Testis (tissue), 3 donors: ENCODE measurements around the gene GPR180. TPM values are rescaled to one million over a fixed set of nuclear protein-coding genes. Genes with fewer than 3 reads are reported as not detected.

Source experiments
- DNase-seq: peaks from one replicate; pipeline ENCODE4 v3.0.0-alpha.2; 2019
- H3K27ac ChIP-seq, 2 donors: fragments of 200-600 bp; sonication (generic); one replicate each; pipeline ENCODE4 v1.5.1; 2019
- H3K27me3 ChIP-seq: fragments of 200-600 bp; sonication (generic); one replicate; pipeline ENCODE4 v1.5.1; 2019
- H3K36me3 ChIP-seq: fragments of 200-600 bp; sonication (generic); one replicate; pipeline ENCODE4 v1.5.1; 2017; ENCODE audit warnings: low read depth; ENCODE audit errors: missing control alignments
- H3K4me1 ChIP-seq: fragments of 200-600 bp; sonication (generic); one replicate; pipeline ENCODE4 v1.5.1; 2019
- H3K4me3 ChIP-seq, 2 donors: fragments of 200-600 bp; sonication (generic); one replicate each; pipeline ENCODE4 v1.5.1; 2017 to 2019
- H3K9me3 ChIP-seq: fragments of 200-600 bp; sonication (generic); one replicate; pipeline ENCODE4 v1.5.1; 2017
- CTCF ChIP-seq, 3 experiments: fragments of 450-650 bp in 2 of 3; fragments of 200-600 bp in 1 of 3; sonication (generic) in 1 of 3; IDR thresholded peaks; one replicate each; pipeline ENCODE4 v1.5.1; 2016 to 2019; ENCODE audit warnings: antibody characterized with exemption in 3 of 3, mild to moderate bottlenecking in 2 of 3, moderate library complexity in 1 of 3
- POLR2A ChIP-seq: fragments of 450-650 bp; IDR thresholded peaks from one replicate; pipeline ENCODE4 v1.6.1; 2017; ENCODE audit warnings: antibody characterized with exemption, mild to moderate bottlenecking, moderate library complexity
- WGBS, 2 donors: methylation state at CpG; one replicate each; pipeline ENCODE4 v1.1.5; 2018; 5-methylcytosine and 5-hydroxymethylcytosine counted together
- intact Hi-C: fragments of 100-400 bp; cut with DNase I; formaldehyde crosslinking; loops from one replicate; pipeline ENCODE4 v1.15.1; 2023; ENCODE audit warnings: low total_unique reads
- polyA plus RNA-seq: library from polyadenylated mRNA; stranded (reverse); fragments of 350-450 nt; fragmentation: Illumina TruSeq; extraction: RNeasy Lipid Tissue Mini Kit (QIAGEN cat#74804); gene quantifications from one replicate; pipeline ENCODE4 v1.2.3, GENCODE V29; 2014; ENCODE audit warnings: low read depth, low replicate concordance; ENCODE audit not compliant: insufficient read depth
- total RNA-seq, 2 donors: library from RNA; depleted of rRNA; stranded (reverse); fragments of >200 nt; gene quantifications; one replicate each; pipeline ENCODE4 v1.2.3, GENCODE V29; 2016

GPR180 gene
- total and polyA plus RNA-seq, 3 donors from 2014 or later = 2.0 to 3.3 (median 2.7) TPM

- Histone ChIP-seq H3K4me1 (no peaks in the 10 kb centered on the region), H3K9me3 (no peaks in the 10 kb centered on the region), H3K36me3 (no peaks in the 10 kb centered on the region), H3K4me3 (no peak overlapping the region), H3K27me3 (no peaks in the 10 kb centered on the region), H3K27ac (no peak overlapping the region)
- DNase-seq = no peak
- WGBS, 2 donors = 55 to 79% methylated on average over 4 of the region's 4 CpGs
- intact Hi-C loops = no loop called here
- TF ChIP-seq POLR2A (no peak), CTCF (IDR thresholded peaks at IDR 0.05) (no peak)
These were observed 10.4 kb downstream of the GPR180 start for GRCh38 chr13:94612050-94612449.

GRCh38 chr13:94613051-94613450, 11.4 kb downstream of the GPR180 start:
- H3K9me3 ChIP-seq = no peaks in the 10 kb centered on the region
- DNase-seq = no peak
- no peaks in the 10 kb centered on the region for H3K4me1 ChIP-seq
- no peaks in the 10 kb centered on the region for H3K27me3 ChIP-seq
- intact Hi-C loops = no loop called here
- no peak overlapping the region for H3K4me3 ChIP-seq
- TF ChIP-seq POLR2A (no peak), CTCF (IDR thresholded peaks at IDR 0.05) (no peak)
- no peak overlapping the region for H3K27ac ChIP-seq
- H3K36me3 ChIP-seq = no peaks in the 10 kb centered on the region

- no peak overlapping the region for H3K4me3 ChIP-seq
- H3K4me1 ChIP-seq = no peaks in the 10 kb centered on the region
- no peak for TF ChIP-seq POLR2A
- TF ChIP-seq CTCF (IDR thresholded peaks at IDR 0.05) = peak; percentile 28 to 55 (median 47)
- H3K27ac ChIP-seq = no peak overlapping the region
- no peaks in the 10 kb centered on the region for H3K27me3 ChIP-seq
- no peaks in the 10 kb centered on the region for H3K9me3 ChIP-seq
- 66 to 72% methylated on average over 4 of the region's 4 CpGs for WGBS, 2 donors
- no peaks in the 10 kb centered on the region for H3K36me3 ChIP-seq
- DNase-seq = no peak
- intact Hi-C loops = no loop called here
These were observed 15.8 kb downstream of the GPR180 start for GRCh38 chr13:94617389-94618000.

GRCh38 chr13:94620286-94620896, 18.7 kb downstream of the GPR180 start:
- Histone ChIP-seq H3K9me3 (no peaks in the 10 kb centered on the region), H3K27ac (no peak overlapping the region), H3K27me3 (no peaks in the 10 kb centered on the region), H3K4me1 (no peaks in the 10 kb centered on the region), H3K4me3 (no peak overlapping the region), H3K36me3 (no peaks in the 10 kb centered on the region)
- no peak for DNase-seq
- 82 to 89% methylated on average over 2 of the region's 2 CpGs for WGBS, 2 donors
- TF ChIP-seq POLR2A (no peak), CTCF (IDR thresholded peaks at IDR 0.05) (peak; percentile 11 to 64 (median 44))
- intact Hi-C loops = no loop called here

- H3K36me3 ChIP-seq = no peaks in the 10 kb centered on the region
- DNase-seq = no peak
- 76 to 93% methylated on average over 2 of the region's 2 CpGs for WGBS, 2 donors
- H3K27me3 ChIP-seq = no peaks in the 10 kb centered on the region
- TF ChIP-seq CTCF (IDR thresholded peaks at IDR 0.05) (no peak), POLR2A (no peak)
- intact Hi-C loops = no loop called here
- no peaks in the 10 kb centered on the region for H3K9me3 ChIP-seq
- no peaks in the 10 kb centered on the region for H3K4me1 ChIP-seq
- H3K27ac ChIP-seq = no peak overlapping the region
- no peak overlapping the region for H3K4me3 ChIP-seq
These were observed 20.7 kb downstream of the GPR180 start for GRCh38 chr13:94622344-94622743.
